GM21723 (cell line): ENCODE results near the gene PIK3R3.

Experiments
- ATAC-seq: cut with Tn5 transposase; IDR thresholded peaks from one replicate; pipeline ENCODE4 v1.9.1; 2021; ENCODE audit warnings: mild to moderate bottlenecking, moderate library complexity; ENCODE audit not compliant: unreplicated experiment

Gene PIK3R3

GRCh38 chr1:46030876-46031660 lies 101.4 kb downstream of the PIK3R3 start:
- no peak for ATAC-seq

GRCh38 chr1:46030074-46030870 lies 102.2 kb downstream of the PIK3R3 start:
- ATAC-seq: no peak

- no peak for ATAC-seq
Observed at GRCh38 chr1:46027788-46028573, 104.4 kb downstream of the PIK3R3 start.

- no peak for ATAC-seq
Observed at GRCh38 chr1:46026531-46026930, 105.9 kb downstream of the PIK3R3 start.

- ATAC-seq: no peak
Observed at GRCh38 chr1:46021046-46021996, 111.1 kb downstream of the PIK3R3 start.

- no peak for ATAC-seq
Observed at GRCh38 chr1:46020010-46020409, 112.4 kb downstream of the PIK3R3 start.

- no peak for ATAC-seq
Observed at GRCh38 chr1:46019348-46019747, 113.1 kb downstream of the PIK3R3 start.

GRCh38 chr1:46017876-46018503 lies 114.4 kb downstream of the PIK3R3 start:
- no peak for ATAC-seq

- ATAC-seq: no peak
Observed at GRCh38 chr1:46013581-46013980, 118.8 kb downstream of the PIK3R3 start.

- ATAC-seq: no peak
Observed at GRCh38 chr1:46012236-46012635, 120.2 kb downstream of the PIK3R3 start.

GRCh38 chr1:46011121-46011695 lies 121.2 kb downstream of the PIK3R3 start:
- ATAC-seq: no peak

GRCh38 chr1:46010611-46011010 lies 121.8 kb downstream of the PIK3R3 start:
- no peak for ATAC-seq

GRCh38 chr1:46008585-46008984 lies 123.8 kb downstream of the PIK3R3 start:
- no peak for ATAC-seq

GRCh38 chr1:46005594-46005993 lies 126.8 kb downstream of the PIK3R3 start:
- ATAC-seq: no peak

GRCh38 chr1:46004492-46004891 lies 127.9 kb downstream of the PIK3R3 start:
- no peak for ATAC-seq

GRCh38 chr1:46003315-46003714 lies 129.1 kb downstream of the PIK3R3 start:
- no peak for ATAC-seq

- ATAC-seq: no peak
Observed at GRCh38 chr1:46002551-46003150, 129.8 kb downstream of the PIK3R3 start.

GRCh38 chr1:46001081-46001785 lies 131.2 kb downstream of the PIK3R3 start:
- no peak for ATAC-seq
